Activated CD4-positive, CD25-positive, alpha-beta regulatory T cell (primary cell): ENCODE measurements around the gene ELN.
"Not testable (repeated sequence)": the region's sequence is repeated elsewhere in the genome, so short reads cannot be mapped to it uniquely, and the experiment has no call there.

Experiments used
- DNase-seq, 4 experiments: peaks; one replicate each; lab custom pipeline; 2025; lab: John Stamatoyannopoulos, UW

The ELN gene

GRCh38 chr7:74027683-74028320 lies at the start of gene ELN:
TSS of gene ELN (plus strand) at chr7:74028173. CDS start at chr7:74028188, 15 bp downstream.
- DNase-seq, result no peak

- no peak for DNase-seq
Observed at GRCh38 chr7:73978661-73979563, 49.1 kb upstream of the ELN start.

- DNase-seq, result not testable (repeated sequence)
Observed at GRCh38 chr7:73979656-73980055, 48.3 kb upstream of the ELN start.

- DNase-seq, result no peak
Observed at GRCh38 chr7:73980206-73980605, 47.8 kb upstream of the ELN start.

DNA sequence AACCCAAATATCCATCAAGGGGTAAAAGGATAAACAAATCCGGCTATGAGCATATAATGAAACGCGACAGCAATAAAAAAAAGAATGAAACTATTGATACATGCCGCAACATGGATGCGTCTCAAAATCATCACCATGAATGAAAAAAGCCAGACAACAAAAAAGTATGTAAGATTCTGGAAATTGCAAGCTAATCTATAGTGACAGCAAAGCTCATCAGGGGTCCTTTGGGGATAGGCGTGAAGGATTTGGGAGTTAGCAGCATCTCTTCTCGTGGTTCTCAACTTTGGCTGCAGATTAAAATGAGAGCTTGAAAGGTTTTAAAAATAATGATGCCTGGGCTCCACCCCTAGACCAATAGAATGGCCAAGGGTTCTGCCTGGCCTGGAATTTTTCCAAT lies 46.0 kb upstream of the ELN start:
- DNase-seq, result no peak

DNA sequence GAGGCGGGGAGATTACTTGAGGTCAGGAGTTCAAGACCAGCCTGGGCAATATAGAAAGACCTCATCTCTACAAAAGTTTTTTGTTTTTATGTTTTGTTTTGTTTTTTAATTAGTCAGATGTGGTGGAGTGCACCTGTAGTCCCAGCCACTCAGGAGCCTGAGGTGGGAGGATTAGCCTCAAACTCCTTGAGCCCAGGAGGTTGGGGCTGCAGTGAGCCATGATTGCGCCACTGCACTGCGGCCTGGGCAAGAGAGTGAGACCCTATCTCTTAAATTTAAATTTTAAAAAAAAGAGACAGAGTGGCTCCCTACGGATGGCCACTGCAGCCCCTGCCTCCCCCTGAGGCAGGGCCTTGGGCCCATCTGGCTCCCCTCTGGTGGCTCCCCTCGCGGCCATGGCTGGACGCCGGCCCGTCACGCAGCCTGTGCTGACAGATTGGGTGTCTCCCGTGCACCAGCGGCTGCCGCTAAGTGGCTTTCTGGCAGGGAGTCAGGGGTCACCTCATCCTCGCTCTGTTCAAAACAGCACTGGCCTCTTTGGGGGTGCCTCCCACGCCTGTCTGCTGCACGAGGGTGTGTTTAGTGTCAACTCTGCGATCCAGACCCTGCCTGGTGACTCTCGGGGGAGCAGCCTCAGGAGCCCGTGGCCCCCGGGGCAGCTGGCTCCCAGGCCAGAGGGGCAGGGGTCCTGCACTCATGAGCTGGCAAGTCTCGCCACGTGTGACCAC lies 44.4 kb upstream of the ELN start:
- DNase-seq, result no peak

DNA sequence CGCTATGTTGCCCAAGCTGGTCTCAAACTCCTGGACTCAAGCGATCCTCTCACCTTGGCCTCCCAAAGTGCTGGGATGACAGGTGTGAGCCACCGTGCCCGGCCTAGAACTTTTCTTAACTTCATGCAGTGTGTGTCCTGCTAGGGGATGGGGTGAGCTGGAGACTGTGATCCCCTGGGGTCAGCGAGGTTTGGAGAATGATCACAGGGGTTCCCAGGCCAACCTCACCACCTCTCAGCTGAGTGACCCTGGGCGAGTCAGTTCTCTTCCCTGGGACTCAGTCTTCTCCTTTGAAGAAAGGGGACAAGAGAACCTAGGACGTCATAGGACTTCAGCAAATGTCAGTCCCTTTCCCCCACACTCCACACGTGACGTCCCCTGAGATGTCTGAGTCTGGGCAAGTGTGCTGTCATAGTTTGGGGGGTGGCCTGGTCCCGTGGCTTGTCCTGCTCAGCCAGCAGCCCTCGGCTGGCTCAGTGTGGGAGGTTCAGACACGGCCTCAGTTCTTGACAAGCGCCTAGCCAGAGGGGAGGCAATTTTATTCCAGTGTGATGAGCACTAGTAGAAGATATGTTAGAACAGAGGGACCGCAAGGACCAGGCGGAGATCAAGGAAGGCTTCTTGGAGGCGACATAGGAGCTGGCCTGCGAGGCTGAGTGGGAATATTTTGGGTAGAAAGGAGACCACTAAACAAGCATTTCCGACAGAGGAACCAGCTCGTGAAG lies 43.3 kb upstream of the ELN start:
- no peak for DNase-seq

- DNase-seq, result no peak
Observed at GRCh38 chr7:73985737-73986141, 42.2 kb upstream of the ELN start.

DNA sequence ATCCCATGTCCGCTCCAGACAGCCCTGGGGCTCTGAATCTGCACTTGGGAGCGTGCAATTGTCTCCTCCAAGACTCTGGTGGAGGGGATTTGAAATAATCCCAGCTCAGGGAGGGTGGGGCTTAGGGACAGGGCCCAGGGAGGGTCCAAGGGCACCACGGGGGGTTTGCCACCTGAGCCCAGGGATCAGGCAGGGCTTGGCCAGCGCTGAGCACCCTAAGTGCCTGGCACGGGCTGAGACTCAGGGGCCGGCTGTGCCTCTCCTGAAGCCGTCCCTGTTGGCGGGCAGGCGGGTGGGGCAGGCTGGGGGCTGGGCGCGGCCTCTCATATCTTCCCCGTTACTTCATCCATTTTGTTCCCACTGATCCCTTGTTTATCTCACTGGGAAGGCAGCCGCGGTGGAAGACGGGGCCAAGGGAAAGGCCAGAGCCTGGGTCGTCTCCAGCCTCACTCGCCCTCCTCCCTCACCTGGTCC lies 41.8 kb upstream of the ELN start:
- DNase-seq, result no peak

DNA sequence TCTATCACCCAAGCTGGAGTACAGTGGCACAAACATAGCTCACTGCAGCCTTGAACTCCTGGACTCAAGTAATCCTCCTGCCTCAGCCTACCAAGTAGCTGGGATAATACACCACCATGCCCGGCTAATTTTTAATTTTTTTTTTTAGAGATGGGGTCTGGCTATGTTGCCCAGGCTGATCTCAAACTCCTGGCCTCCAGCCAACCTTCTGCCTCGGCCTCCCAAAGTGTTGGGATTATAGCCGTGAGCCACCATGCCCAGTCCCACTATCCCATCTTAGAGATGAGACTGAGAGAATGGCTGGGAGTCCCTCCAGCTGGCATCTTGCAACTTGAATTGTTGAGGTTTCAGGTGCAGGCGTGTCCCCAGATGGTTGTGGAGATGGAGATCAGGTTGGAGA lies 40.7 kb upstream of the ELN start:
- DNase-seq, result no peak

DNA sequence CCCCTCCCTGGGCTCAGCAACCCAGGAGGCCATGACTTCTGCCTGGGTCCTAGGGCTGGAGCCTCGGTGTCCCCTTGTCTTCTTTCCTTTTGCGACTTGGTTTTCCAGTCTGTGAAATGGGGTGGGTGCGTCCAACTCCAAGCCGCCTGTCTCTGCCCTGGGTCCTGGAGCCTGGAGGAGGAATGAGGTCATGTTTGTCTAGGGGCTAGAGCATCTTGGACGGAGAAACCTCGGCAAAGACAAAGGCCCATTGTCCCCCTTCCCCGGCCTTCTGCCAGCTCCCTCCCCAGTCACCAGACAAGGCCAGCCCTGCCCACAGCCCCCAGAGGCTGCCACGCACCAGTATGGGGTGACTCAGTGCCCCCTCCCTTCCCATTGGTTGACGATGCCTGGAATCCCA lies 39.8 kb upstream of the ELN start:
- DNase-seq, result no peak

DNA sequence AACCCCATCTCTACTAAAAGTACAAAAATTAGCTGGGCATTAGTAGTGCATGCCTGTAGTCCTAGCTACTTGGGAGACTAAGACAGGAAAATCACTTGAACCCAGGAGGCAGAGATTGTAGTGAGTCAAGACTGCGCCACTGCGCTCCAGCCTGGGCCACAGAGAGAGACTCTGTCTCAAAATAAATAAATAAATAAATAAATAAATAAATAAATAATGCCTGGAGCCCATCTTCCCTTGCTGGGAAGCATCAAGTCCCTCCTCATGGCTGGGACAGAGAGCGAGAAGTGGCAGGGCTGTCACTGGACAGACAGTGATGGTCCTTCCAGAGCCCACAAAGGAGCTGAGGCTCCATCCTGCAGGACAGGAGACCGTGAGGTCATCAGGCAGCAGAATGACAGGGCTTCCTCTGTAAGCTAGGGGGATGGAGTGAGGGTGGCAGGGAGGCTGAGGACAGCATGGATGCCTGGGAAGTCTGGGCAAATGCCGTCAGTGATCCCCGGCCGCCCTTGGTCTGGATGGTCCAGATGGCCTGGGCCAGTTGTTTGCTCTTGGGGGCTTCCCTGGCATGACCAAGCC lies 36.4 kb upstream of the ELN start:
- no peak for DNase-seq

DNA sequence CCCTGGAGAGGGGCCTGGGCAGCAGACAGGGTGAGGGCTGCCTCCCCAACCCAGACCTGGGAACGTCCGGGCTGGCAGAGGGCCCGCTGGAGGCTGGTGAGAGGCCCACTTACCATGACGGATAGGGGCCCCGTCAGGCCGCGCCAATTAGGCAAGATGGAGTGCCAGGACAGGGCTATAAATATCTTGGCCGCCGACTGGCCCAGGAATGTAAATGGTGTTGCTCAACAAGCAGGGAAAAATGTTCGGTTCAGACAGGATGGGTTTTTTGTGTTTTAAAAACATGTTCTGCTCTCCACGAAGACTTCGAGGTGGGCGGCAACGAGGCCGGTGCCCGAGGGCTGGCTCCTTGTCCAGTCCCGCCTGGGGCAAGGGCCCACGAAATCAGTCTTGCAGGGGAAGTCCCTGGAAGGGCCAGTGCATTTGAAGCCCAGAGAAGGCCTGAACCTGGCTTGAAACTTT lies 35.8 kb upstream of the ELN start:
- no peak for DNase-seq

- DNase-seq, result no peak
Observed at GRCh38 chr7:73994023-73994422, 34.0 kb upstream of the ELN start.

DNA sequence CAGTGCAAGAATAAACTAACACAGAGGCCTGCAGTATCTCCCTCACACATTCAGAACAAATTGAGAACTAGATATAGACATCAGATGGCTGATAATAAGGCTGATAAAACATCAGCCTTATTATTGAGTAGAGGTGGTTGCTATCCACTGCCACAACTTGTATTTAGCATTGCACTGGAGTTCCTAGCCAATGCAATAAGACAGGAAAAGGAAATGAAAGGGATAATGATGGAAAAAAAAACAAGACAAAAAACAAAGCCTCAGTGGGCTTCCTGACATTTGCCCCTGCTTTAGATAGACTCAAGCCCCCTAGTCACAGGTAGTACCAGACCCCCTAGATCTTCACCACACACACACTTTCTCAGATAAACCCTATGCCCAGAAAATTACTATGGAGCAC lies 33.2 kb upstream of the ELN start:
- no peak for DNase-seq

DNA sequence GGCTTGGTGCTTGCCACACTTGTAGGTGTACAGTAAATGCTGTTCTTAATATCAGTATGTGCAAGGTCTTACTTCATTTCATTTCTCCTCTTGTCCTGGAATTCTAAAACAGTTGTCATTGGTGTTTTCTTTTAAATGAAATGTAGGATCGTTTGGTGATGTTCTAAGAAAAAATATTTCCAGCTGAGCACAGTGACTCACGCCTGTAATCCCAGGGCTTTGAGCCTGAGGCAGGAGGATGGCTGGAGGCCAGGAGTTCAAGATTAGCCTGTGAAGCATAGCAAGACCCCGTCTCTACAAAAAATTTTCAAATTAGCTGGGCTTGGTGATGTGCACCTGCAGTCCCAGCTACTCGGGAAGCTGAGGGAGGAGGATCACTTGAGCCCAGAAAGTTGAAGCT lies 32.6 kb upstream of the ELN start:
- no peak for DNase-seq

DNA sequence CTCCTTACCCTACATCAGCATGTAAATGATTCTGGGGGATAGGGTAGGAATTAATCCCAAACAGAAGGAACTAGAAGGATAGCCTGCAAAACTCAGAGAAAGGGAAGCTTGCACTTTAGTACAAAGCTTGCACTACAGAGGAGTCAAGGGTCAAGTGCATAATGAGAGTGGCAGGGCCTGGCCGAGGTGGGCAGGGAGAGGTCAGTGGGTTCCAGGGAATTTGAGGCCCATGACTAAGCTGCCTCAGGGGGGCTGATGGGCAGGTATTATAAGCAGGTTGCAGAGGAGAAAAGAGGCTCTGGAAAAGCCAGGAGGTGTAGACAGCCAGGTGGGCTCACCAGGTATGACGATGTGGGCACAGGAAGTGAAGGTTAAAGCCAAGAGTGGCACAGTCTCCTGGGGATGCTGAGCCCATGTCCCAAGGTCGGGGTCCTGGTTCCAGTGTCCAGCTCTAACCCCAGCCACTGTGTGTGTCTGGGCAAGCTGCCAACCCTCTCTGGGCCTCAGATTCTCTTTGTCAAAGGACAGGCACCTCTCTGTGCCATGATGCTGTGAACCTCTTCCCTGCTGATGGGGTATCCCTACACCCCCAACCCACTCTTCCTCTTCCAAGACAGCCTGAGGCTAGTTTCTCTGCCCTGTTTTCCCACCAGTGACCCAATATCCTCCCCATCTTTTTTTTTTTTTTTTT lies 32.0 kb upstream of the ELN start:
- DNase-seq, result no peak

DNA sequence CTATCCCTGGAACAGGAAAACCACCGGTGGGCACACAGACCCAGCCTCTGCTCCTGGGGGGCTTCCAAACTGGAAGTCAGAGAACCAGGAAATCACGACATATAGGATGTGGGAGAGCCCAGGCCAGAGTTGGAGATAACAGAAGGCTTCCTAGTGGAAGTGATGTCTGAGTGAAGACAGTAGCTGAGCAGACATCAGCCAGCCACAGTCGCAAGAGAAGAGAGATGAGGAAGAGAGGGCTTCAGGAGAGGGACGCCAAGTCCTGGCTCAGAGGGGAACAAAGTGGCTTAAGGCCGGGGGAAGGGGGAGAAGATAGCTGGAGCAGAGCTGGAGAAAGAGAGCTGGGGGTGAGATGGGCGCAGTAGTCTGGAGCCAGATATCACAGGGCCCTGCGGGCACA lies 30.9 kb upstream of the ELN start:
- DNase-seq, result no peak

DNA sequence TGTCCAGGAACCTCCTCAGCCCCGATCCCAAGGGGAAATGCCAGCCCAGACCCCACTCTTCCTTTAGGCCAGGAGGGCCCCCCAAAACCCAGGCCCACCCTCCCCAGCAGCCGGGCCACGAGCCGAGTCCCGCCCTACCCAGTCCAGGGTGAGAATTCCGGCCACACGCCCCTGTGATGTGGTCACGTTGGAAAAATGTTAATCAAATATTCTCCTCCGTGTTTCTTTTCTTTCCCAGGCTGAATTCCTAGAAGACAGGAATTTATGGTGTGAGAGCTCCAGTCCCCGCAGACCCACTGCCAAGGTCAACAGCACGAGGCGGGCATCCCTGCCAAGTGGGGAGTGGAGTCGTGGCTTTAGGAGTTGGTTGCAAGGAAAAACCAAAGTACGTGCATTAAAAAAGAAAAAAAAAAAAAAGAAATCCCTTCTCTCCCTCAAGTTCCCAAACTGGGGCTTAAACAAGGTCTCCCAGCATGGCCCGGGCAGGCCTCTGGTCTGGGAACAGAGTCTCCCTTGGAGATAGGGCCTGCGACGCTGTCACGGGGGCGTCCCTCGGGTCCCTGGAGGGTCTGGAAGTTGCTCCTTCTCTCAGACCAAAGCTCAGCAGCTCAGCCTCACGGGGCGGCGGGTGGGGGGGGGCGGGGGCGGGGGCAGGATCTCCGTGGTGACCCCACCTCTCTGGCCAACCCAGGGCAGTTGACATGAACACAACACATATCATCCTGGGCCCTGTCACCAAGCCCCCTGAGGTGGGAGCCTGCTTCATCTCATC lies 28.1 kb upstream of the ELN start:
- no peak for DNase-seq

DNA sequence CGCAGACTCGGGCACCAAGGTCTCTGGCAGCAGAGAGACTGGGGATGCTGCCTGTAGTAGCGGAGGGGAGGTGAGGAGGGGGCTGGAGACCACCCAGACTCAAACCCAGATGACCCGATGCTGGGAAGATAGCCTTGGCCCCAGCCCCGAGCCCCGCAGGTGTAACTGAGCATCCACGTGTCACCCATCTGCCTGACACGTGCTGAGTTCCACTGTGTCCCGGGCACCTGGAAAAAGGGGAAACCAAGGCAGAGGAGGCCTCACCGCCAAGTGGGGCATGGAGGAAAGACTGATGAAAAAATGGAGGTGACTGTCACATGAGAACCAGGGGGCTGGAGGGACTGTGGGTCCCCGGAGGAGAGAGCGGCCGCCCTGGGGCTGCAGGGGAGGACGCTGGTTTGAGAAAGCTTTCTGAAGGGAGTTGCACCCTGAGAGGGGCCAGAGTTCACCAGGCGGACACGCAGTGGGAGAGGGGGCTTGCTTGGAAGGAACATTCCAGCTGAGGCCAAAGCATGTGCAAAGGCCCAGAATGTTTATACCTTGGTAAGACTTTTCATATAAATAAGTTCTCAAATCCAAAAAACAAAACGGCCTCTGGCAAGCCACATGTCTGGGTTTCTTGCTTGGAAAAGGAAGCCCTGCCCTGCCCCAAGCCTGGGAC lies 27.4 kb upstream of the ELN start:
- DNase-seq, result no peak
